Middle frontal gyrus (tissue), 1 donor: ENCODE data around the gene MUS81.
A peak's percentile ranks its signal among the peaks of the same experiment; 100 is the strongest.
"Not testable (repeated sequence)": the region's sequence is repeated elsewhere in the genome, so short reads cannot be mapped to it uniquely, and the experiment has no call there.

ENCODE experiments used
- DNase-seq: peaks from one replicate; pipeline ENCODE4 v3.0.0-alpha.2; 2015; ENCODE audit warnings: low spot score; ENCODE audit errors: extremely low spot score

Gene MUS81, protein sequence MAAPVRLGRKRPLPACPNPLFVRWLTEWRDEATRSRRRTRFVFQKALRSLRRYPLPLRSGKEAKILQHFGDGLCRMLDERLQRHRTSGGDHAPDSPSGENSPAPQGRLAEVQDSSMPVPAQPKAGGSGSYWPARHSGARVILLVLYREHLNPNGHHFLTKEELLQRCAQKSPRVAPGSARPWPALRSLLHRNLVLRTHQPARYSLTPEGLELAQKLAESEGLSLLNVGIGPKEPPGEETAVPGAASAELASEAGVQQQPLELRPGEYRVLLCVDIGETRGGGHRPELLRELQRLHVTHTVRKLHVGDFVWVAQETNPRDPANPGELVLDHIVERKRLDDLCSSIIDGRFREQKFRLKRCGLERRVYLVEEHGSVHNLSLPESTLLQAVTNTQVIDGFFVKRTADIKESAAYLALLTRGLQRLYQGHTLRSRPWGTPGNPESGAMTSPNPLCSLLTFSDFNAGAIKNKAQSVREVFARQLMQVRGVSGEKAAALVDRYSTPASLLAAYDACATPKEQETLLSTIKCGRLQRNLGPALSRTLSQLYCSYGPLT

DNA sequence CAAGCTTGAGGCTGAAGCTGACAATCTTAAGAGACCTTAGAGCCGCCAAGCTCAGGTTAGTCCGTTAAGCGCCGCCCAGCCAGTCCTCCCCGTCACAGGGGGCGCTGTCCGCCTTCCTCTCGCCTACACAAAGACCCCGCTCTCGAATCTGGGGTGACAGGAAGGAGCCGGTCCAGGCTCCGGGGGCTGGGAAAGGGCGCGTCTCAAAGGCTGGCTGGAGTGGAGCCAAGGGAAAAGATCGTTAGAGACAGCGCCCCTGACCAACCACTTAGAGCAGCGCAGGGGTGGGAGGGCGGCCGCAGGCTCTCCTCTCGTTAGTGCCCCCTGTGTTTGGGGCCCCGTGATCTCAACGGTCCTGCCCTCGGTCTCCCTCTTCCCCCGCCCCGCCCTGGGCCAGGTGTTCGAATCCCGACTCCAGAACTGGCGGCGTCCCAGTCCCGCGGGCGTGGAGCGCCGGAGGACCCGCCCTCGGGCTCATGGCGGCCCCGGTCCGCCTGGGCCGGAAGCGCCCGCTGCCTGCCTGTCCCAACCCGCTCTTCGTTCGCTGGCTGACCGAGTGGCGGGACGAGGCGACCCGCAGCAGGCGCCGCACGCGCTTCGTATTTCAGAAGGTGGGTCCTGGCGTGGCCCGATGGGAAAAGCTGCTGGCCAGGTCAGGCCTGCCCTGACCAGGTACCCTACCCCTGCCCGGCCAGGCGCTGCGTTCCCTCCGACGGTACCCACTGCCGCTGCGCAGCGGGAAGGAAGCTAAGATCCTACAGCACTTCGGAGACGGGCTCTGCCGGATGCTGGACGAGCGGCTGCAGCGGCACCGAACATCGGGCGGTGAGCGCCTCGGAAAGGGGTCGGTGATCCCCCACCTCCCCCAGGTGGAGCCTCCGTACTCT lies at the start of gene MUS81:
Gene MUS81 (plus strand): TSS at position 156 of the 887 bp plus-strand sequence. CDS start 321 bp downstream, at position 477.
- DNase-seq: peak; percentile 89

DNA sequence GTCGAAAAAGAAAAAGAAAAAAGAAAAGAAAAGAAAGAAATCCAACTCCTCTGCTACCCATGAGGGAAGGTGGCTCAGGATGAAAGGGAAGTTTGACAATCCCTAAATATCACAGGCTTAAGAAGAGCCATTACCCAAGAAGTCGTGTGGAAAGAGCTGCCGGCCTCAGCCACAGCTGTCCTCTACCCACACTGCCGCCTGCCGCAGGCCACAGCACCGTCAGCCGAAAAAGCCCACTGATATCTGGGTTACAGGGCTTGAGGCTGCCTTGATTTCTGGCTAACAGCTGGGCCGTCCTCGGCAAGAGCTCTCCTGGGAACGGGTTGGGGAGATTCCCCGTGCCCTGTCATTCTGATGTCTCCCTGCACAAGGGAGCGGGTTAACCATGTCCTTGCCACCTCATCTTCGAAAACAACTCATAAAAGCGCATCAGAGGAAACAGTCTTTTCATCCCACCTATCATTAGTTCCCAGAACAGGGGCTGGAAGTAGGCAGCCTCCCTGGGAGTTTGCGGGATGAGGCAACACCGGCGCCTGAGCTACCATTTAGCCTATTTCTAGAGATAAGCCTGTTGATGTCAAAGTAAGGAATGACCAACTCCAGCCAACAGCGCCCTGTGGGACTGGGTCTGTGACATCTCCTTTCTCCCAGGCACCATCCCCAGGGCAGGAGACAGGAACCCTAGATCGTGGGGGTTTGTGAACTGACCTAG lies 48.3 kb upstream of the MUS81 start:
- DNase-seq: no peak

DNA sequence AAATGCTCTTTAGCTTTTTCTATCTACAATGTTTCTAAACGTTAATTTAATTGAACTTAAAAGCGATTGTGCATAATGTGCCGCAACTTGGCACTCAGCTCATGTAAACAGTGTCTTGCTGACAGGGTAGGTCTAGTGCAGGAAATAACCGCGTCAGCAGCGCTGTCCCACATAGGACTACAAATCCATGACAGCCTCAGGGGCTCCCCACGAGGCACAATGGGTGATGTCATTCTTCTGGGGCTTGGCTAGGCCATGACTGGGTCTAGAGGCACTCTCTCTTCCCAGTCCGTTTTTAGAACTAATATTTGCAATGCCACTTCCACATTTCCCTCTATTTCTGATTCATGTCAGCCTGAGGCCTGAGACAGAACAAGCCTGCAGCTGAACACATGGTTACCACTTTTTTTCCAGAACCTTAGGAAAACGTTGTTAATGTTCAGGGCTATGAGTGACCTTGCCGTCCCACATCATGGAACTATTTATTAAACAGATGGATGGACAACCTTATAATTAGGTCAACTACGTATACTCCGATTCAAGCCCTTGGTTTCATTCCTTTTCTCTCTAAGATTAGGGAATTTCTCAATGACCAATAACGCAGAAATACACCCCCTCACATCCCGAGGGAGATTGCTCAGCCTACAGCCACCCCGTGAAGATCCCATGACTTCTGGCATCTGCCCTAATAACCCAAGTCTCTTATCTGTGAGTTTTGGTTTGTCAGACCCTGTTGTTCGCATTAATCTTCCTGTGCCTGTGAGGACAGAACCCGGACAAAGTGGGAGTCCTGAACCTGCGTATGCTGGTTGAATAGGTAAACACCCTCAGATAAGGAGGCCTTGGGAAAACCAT lies 45.9 kb upstream of the MUS81 start:
- no peak for DNase-seq

DNA sequence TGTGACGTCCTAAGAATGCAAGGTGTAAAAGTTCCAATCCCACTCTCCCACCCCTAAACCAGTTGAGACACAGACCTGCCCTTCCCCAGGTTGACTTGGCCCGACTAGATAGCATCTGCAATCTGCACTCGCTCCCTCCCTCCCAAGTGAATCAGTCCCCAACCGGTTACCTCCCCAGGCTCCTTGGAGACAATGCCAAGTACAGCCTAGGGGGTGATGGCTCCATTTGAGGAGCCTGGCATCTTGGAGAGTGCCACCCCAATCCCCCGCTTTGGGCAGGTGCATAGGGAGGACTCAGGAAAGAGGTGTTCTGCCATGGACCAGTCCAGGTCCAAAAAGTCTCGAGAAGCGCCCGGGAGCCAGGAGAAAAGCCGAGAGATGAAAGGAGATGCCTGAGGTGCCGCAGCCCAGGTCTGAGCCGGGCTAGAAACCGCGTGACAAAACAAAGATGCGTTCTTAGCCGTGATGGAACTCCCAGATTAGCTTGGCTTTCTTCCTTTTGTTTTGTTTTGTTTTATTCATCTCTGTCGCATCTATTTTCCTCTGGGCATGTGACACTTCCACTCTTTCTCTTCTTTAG lies 45.2 kb upstream of the MUS81 start:
- DNase-seq: no peak

DNA sequence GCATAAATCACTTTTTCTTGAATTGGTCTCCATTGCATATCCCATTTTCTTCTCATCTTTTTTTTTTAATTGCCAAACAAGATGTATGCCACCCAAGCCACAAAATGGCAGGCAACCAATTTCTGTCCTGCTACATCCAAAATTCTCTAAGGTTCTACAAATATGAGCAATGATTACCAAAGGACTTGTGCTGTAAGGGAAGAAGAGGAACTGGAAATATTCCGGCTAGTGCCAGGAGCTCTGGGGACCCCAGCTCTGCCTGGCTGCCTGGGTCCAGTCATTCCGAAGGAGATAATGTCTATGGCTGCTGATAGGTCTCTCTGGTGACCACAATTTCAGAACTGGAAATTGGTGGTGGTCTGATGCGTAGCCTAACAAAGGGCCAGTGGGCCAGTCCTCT lies 43.5 kb upstream of the MUS81 start:
- DNase-seq: no peak

DNA sequence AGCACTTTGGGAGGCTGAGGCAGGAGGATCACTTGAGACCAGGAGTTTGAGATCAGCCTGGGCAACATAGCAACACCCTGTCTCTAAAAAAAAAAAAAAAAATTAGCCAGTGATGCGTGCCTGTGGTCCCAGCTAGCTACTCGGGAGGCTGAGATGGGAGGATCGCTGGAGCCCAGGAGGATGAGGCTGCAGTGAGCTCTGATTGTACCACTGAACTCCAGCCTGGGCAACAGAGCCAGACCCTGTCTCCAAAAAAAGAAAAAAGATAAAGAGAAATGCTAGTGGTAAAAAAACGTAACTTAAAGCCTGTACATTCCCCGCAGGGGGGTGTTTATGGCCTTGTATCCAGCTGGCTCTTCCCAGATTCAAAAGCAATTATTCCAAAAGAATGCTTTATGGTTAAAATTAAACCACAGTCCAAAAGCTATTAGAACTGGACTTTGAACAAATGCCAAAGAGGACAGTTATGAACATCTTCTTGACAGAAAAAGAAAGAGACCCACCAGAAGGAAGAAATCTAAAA lies 42.9 kb upstream of the MUS81 start:
- DNase-seq: no peak

DNA sequence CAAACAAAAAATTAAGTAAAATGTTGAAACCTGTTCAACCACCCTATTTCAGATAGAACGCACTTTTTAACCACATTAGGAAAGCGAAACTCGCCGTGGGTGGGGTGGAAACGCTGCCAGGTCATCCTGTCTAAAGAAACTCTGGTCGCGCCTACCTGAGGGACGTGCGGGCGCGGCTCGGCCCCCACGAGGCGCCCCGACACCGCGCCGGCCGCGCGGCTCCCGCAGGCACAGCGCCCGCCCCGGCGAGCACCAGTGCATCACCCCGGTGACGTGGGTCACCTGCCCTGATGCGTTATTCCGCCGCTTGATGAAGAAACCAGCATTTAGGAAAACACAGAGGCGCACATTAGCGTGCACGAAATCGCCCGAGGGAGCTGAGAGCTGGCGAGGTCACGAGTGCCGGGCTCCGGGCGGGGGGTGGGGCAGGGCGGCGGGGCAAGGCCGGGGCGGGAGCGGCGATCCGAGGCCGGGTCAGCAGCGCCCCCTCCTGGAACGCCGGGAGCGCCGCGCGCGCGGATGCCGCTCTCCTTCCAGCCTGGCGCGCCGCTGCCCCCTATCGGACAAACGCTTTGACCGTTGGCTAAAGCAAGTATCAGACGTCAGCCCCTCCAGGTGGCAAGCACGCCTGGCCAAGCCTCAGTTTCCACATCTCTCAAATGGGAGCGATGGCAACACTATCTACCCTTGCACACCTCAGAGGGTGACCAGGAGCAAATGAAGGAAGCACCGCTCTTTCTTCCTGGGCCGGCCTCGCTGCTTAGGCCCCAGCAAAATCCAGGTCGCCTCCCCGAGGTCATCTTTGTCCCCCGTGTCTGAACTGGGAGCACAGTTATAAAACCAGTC lies 42.2 kb upstream of the MUS81 start:
- DNase-seq: peak; percentile 88

DNA sequence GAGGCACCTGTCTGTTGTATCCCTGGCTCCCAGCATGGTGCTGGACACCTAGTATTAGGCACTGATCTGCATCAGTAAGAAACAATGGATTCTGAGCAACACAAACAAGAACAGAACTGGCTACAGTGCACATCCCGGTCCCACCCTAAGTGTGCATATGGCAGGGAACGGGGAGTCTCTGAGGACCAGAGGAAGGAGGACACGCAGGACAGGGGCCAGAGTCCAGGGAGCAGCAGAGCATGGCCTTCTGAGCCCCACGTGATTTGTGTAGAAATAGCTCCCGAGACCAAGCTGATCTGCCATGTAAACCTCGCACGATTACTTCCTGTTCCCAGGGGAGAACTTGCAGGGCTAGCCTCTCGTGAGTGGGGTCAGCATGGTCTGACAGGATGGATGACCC lies 39.1 kb upstream of the MUS81 start:
- DNase-seq: no peak

DNA sequence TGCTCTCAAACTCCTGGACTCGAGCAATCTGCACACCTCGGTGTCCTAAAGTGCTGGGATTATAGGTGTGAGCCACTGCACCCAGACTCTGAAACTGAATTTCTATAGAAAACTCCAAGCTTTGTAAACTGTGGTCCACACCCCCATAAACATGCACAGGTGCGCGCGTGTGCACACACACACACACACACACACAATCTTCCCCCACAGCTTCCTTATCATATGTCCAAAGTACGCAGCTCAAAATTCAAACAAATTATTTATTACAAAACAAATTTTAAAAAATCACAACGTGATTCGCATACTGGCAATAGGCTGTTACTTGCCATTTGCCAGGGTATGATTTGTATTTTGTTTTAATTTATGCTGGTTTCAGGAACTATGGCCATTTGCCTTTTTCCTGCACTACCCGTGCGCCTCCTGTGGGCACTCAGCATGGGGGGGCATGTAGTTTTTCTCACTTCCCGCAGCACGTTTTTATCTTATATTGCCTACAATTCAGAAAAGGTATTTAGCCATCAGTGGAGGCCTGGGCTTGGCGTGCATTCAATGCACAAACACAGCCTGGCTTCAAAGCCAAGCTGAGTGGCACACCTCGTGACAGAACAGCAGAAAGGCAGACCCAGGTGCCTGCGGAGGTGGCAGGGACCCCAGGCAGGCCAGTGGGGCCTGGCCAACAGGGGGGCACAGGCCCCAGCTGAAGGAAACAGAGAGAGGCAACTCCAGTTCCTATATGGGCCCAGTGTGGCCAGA lies 37.3 kb upstream of the MUS81 start:
- no peak for DNase-seq

DNA sequence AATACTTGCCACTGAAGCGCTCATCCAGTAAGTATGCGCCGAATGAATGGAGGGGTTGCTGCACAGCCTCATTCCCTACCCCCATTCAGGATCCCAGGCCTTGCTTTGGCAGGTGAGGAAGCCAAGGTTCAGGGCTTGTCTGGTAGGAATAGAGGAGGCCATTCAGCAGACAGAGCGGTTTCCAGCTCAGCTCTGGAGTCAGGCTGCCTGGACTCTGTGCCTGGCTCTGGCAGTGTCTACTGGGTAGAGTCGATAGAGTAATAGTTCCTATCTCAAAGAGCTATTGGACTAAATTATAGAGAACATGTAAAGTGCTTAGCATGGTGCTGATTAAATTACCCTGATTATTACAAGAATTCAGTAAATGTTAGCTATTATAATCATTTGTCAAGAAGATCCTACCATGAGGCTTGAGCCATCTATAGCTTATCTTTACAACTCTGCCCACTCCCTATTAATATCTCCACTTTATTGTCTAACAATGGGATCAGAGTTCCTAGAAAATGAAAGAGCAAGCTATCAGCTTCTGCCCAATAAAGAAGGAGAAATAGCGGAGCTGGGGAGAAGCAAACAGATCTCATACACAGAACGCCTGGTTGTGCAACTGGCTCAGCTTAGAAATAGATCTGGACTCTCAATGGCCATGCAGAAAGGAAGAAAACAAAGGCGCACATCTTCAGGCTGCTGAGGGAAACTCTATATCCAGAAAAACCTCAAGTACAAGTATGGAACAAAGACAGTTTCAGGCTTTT lies 33.1 kb upstream of the MUS81 start:
- DNase-seq: no peak

DNA sequence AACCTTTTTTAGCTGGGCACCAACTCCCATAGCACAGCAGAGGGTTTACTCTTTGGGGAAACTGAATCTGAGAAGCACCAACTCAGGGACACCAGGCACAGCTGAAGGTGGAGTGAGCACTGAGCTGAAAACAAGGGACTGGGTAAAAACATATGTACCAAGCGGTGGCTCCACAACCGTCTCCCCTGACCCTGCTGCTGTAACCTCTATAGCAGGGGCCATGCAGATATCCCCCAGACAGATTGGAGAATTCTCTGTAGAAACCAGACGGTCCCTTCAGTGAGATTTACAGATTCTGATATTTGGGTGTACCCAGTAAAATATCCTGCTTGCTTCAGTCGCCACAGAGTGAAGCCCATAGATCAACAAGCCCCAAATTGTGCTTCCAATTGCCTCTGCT lies 30.8 kb upstream of the MUS81 start:
- DNase-seq: no peak

DNA sequence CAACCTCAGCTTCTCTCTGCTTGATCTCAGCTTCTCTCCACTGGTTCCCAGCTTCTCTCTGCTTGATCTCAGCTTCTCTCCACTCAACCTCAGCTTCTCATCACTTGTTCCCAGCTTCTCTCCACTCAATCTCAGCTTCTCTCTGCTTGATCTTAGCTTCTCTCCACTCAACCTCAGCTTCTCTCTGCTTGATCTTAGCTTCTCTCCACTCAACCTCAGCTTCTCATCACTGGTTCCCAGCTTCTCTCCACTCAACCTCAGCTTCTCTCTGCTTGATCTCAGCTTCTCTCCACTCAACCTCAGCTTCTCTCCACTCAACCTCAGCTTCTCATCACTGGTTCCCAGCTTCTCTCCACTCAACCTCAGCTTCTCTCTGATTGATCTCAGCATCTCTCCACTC lies 28.0 kb upstream of the MUS81 start:
- DNase-seq: not testable (repeated sequence)

DNA sequence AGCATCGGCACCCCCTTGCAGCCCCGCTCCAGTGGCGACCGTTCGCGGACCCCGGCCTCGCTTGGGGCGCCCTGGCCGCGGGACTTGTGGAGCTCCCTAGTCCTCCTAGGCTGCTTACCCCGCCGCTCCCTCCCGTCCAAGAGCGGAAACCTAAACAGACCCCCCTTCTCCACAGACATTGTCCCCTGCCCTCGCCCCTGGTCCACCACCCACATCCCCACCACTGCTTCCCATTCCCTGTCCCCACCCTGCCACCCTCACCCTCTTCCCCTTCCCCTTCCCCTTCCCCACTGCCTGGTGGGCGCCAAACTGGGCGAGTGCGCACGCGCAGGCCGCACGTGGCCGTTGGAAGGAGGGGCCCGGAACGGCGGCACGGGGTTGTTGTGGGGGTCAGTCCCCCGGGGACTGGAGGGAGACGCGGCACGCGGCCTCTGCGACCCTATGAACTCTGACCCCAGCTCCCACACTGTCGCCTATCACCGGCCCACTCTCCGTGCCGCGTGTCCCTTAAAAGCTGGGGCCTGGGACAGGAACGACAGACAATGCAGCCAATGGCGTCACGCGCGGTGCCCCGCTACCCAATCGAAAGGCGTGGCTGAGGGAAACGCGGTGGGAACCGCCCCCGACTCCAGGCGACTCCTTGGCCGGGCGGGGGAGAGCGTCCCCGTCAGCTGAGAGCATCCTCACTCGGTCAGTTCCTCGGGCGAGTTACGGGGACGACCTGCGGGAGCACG lies 26.8 kb upstream of the MUS81 start, which contains the start of gene SNX32:
Gene SNX32 (plus strand): TSS at position 667 of the 734 bp plus-strand sequence. CDS start 103 bp downstream, outside the sequence.
- DNase-seq: peak; percentile 91

DNA sequence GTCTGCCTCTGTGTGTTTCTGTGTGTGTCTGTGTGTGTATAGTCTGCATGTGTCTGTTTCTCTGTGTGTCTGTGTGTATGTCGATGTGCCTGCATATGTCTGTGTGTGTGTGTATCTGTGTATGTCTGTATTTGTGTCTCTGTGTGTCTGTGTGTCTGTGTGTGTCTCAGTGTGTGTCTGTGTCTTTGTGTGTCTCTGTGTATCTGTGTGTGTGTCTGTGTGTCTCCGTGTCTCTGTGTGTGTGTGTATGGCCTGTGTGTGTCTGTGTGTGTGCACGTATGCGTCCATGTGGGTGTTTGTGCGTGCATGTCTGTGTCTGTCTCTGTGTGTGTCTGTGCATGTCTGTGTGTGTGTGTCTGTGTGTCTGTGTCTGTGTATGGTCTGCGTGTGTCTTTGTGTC lies 26.0 kb upstream of the MUS81 start:
- no peak for DNase-seq

DNA sequence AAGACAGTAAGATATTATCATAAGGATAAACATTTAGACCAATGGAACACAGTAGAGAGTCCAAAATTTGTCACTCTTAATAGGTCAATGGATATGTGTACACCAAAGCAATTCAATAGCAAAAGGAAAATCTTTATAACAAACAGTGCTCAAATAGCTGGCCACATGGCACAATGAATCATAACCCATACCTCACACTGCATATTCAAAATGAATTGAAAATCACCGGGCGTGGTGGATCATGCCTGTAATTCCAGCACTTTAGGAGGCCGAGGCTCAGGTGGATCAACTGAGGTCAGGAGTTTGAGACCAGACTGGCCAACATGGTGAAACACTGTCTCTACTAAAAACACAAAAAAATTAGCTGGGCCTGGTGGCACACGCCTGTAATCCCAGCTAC lies 18.1 kb upstream of the MUS81 start:
- DNase-seq: no peak

DNA sequence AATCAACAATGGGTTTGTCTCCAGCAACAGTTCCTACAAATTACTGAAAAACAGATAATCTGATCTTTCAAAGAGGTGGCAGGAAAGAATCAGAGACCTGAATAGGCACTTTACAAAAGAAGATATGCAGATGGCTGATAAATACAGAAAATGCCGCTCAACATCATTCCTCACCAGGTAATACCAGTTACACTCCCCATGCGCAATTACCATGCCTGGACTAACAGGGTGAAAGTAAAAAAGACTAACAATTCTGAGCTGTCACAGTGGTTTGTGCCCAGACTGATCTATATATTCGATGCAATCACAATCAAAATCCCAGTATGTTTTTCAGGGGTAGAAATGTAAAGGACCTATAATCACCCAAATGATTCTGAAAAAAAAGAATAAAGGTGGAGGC lies 16.4 kb upstream of the MUS81 start:
- no peak for DNase-seq
